OCI-LY7 (cell line): Measurements from ENCODE around the gene ATAD3C.

Experiments
- CTCF ChIP-seq: fragments of 200-600 bp; sonication (generic); conservative IDR thresholded peaks from 2 replicates; pipeline ENCODE4 v1.5.1; 2014; ENCODE audit warnings: mild to moderate bottlenecking, antibody characterized with exemption, low read length, moderate library complexity, mixed read lengths
- EZH2phosphoT487 ChIP-seq: fragments of 200-600 bp; sonication (generic); IDR thresholded peaks from 2 replicates; pipeline ENCODE4 v1.6.1; 2018; ENCODE audit warnings: low read depth, borderline replicate concordance, mild to moderate bottlenecking, mixed run types, antibody characterized with exemption, low read length, moderate library complexity, mixed read lengths

- TF ChIP-seq CTCF (no peak), EZH2phosphoT487 (no peak)
These were observed 10.7 kb upstream of the ATAD3C start for GRCh38 chr1:1438531-1439381.
